Adrenal gland (tissue), 5 donors: ENCODE results near the gene OR8D1.

ENCODE experiments used
- CTCF ChIP-seq, 6 experiments: fragments of 450-650 bp in 4 of 6; fragments of 200-600 bp in 2 of 6; sonication (generic) in 1 of 6; IDR thresholded peaks; 1 replicate in 5 of 6; 2 replicates in 1 of 6; pipeline versions ENCODE4 v1.5.1 to v1.8.0; 2016 to 2021; ENCODE audit warnings: antibody characterized with exemption in 6 of 6, mild to moderate bottlenecking in 2 of 6, moderate library complexity in 1 of 6
- POLR2A ChIP-seq, 2 donors: fragments of 450-650 bp; IDR thresholded peaks; one replicate each; pipeline ENCODE4 v1.6.1; 2017; ENCODE audit warnings: antibody characterized with exemption in 2 of 2, mild to moderate bottlenecking in 2 of 2, moderate library complexity in 1 of 2
- donor health status: DM: no; HTN: no; CAD: no.

- TF ChIP-seq POLR2A (IDR thresholded peaks at IDR 0.05) (no peak), CTCF (IDR thresholded peaks at IDR 0.05) (no peak)
These were observed 45.8 kb upstream of the OR8D1 start for GRCh38 chr11:124359566-124359965.
